T-cell (primary cell): ENCODE measurements around the gene LINC00237. TPM values are rescaled to one million over a fixed set of nuclear protein-coding genes. Genes with fewer than 3 reads are reported as not detected.

Experiments used
- ATAC-seq, 4 experiments: fragments of 200-7000 bp in 3 of 4; fragments of 150-1000 bp in 1 of 4; cut with Tn5 transposase; replicated peaks in 1 of 4; 1 replicate in 3 of 4; 2 replicates in 1 of 4; pipeline ENCODE4 v1.10.0; 2021; ENCODE audit warnings: moderate library complexity in 3 of 4, mild to moderate bottlenecking in 2 of 4, moderate number of reproducible peaks in 1 of 4
- CTCF ChIA-PET, 2 donors: fragments of 300-600 bp; sonication (Branson Sonifier 250); formaldehyde crosslinking; loops; one replicate each; lab custom pipeline; 2022; ENCODE audit warnings: antibody characterized with exemption in 2 of 2; lab: Charles Lee
- POLR2A ChIA-PET, 2 donors: fragments of 300-600 bp; sonication (Branson Sonifier 250); formaldehyde crosslinking; loops; one replicate each; lab custom pipeline; 2022; ENCODE audit warnings: antibody characterized with exemption in 2 of 2; lab: Charles Lee
- DNase-seq, 35 experiments: peaks; one replicate each; pipeline versions ENCODE4 v3.0.0 to v3.0.0-alpha.2; 2013 to 2023
- H3K27ac ChIP-seq: one replicate; pipeline ENCODE4 v1.5.1; 2013; ENCODE audit warnings: low read length
- H3K27me3 ChIP-seq, 2 experiments: replicated peaks in 1 of 2; 1 replicate in 1 of 2; 2 replicates in 1 of 2; pipeline versions ENCODE4 v1.6.1 to v1.7.0; 2013; ENCODE audit warnings: low read length in 1 of 2, mixed read lengths in 1 of 2; ENCODE audit not compliant: control insufficient read depth in 2 of 2, insufficient read depth in 2 of 2; ENCODE audit errors: extremely low read depth in 1 of 2
- H3K36me3 ChIP-seq, 2 donors: 1 replicate in 1 of 2; 2 replicates in 1 of 2; pipeline versions ENCODE4 v1.6.1 to v1.7.0; 2013; ENCODE audit warnings: low read length in 1 of 2; ENCODE audit not compliant: control insufficient read depth in 2 of 2, insufficient read depth in 1 of 2; ENCODE audit errors: extremely low read depth in 1 of 2
- H3K4me1 ChIP-seq, 2 experiments: 1 replicate in 1 of 2; 2 replicates in 1 of 2; pipeline versions ENCODE4 v1.6.1 to v1.7.0; 2013; ENCODE audit warnings: low read length in 2 of 2, mixed read lengths in 1 of 2; ENCODE audit not compliant: insufficient read depth in 2 of 2, control insufficient read depth in 1 of 2; ENCODE audit errors: extremely low read depth in 1 of 2
- H3K4me3 ChIP-seq, 2 donors: 1 replicate in 1 of 2; 2 replicates in 1 of 2; pipeline versions ENCODE4 v1.5.1 to v1.7.0; 2013; ENCODE audit warnings: mild to moderate bottlenecking in 2 of 2, low read length in 1 of 2, moderate library complexity in 1 of 2; ENCODE audit not compliant: control insufficient read depth in 1 of 2; ENCODE audit errors: extremely low read depth in 1 of 2
- H3K9me3 ChIP-seq: 2 replicates; pipeline ENCODE4 v1.7.0; 2013
- H3K27ac Mint-ChIP-seq, 2 donors: one replicate each; pipeline ENCODE4 v1.8.0; 2020 to 2021; ENCODE audit warnings: mild to moderate bottlenecking in 2 of 2, mixed read lengths in 2 of 2
- H3K27me3 Mint-ChIP-seq, 2 donors: one replicate each; pipeline ENCODE4 v1.8.0; 2021 to 2022; ENCODE audit warnings: mixed read lengths in 2 of 2
- H3K36me3 Mint-ChIP-seq: one replicate; pipeline ENCODE4 v1.8.0; 2021; ENCODE audit warnings: mixed read lengths
- H3K4me1 Mint-ChIP-seq, 3 donors: one replicate each; pipeline ENCODE4 v1.8.0; 2020 to 2022; ENCODE audit warnings: mixed read lengths in 3 of 3, mild to moderate bottlenecking in 1 of 3
- H3K4me3 Mint-ChIP-seq, 3 donors: one replicate each; pipeline ENCODE4 v1.8.0; 2020 to 2022; ENCODE audit warnings: mild to moderate bottlenecking in 3 of 3, mixed read lengths in 3 of 3, moderate library complexity in 3 of 3
- H3K9me3 Mint-ChIP-seq, 3 donors: one replicate each; pipeline ENCODE4 v1.8.0; 2020 to 2022; ENCODE audit warnings: mixed read lengths in 3 of 3
- WGBS: methylation state at CpG from one replicate; pipeline ENCODE4 v1.1.5; 2013; ENCODE audit warnings: missing lambda C conversion rate; ENCODE audit not compliant: insufficient coverage; 5-methylcytosine and 5-hydroxymethylcytosine counted together
- total RNA-seq, 35 experiments: library from RNA in 6 of 35; stranded (reverse) in 6 of 35; fragments of 120-200 nt in 1 of 35; gene quantifications; one replicate each; pipeline versions ENCODE4 v1.2.1 to v1.2.4 and lab custom pipeline; 2013 to 2026

Gene LINC00237
- total RNA-seq, 5 donors from 2014 or later (not counting 1 experiment from before 2014, with no cell fraction given), result not detected

- H3K9me3 Mint-ChIP-seq, result no peaks in the 10 kb centered on the region
- Histone ChIP-seq H3K36me3 (peaks cover 0 to 41% of the 10 kb centered on the region in 2 donors), H3K4me1 (peaks cover 0 to 3% of the 10 kb centered on the region in 2 experiments), H3K27ac (no peak overlapping the region), H3K27me3 (no peaks in the 10 kb centered on the region), H3K4me3 (no peak overlapping the region), H3K9me3 (no peaks in the 10 kb centered on the region)
- no peak overlapping the region for H3K27ac Mint-ChIP-seq
- no peak overlapping the region for H3K4me3 Mint-ChIP-seq
- no peak for ATAC-seq
- peaks cover 0 to 2% (median 0%) of the 10 kb centered on the region in 3 donors for H3K4me1 Mint-ChIP-seq
- no peaks in the 10 kb centered on the region for H3K27me3 Mint-ChIP-seq
- WGBS, result no CpG with 5 or more reads among the region's 8 CpGs
- peaks cover 57% of the 10 kb centered on the region for H3K36me3 Mint-ChIP-seq
- ChIA-PET POLR2A (interaction anchor here in 1 of 2 donors (0.6 kb wide), 1 partner anchor 56 kb away, joined by 3 read pairs; no protein-coding TSS in a partner anchor), CTCF (interaction anchor here (0.6 to 1.2 kb wide), 3 partner anchors 9 to 60 kb away, joined by 3 to 5 read pairs (median 5); no protein-coding TSS in a partner anchor)
- DNase-seq, result no peak
Observed at GRCh38 chr20:21136015-21136732, 30.0 kb upstream of the LINC00237 start.

DNA sequence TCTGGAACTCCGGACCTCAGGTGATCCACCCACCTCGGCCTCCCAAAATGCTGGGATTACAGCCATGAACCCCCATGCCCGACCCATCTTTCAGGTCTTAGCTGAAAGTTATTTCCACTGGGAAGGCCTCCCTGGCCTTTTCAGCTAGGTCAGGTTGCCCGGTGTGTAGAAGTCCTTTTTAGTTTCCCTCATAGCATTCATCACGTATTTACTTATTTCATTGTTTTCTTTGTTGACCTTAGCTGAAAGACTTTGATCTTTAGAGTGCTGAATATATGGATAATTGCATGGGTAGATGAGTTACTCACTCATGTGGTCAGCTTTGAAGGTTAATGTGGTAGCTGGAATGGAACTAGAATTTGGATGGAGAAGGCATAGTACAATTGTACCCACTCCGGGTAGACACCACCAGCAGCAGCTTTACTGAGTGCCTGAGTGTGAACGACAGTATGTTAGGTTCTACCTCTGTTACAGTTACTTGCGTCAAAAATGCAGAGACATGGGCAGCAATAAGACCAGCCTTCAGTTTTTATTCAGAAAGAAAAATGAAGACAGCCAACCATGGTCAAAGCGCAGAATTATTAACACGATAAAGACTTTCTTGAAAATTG, 28.8 kb upstream of the LINC00237 start:
- Mint-ChIP-seq H3K4me1 (peaks cover 0 to 3% (median 0%) of the 10 kb centered on the region in 3 donors), H3K27ac (no peak overlapping the region), H3K4me3 (no peak overlapping the region), H3K27me3 (no peaks in the 10 kb centered on the region), H3K36me3 (peaks cover 62% of the 10 kb centered on the region), H3K9me3 (no peaks in the 10 kb centered on the region)
- Histone ChIP-seq H3K4me1 (peaks cover 0 to 3% of the 10 kb centered on the region in 2 experiments), H3K27me3 (no peaks in the 10 kb centered on the region), H3K9me3 (no peaks in the 10 kb centered on the region), H3K27ac (no peak overlapping the region), H3K36me3 (peaks cover 0 to 40% of the 10 kb centered on the region in 2 donors), H3K4me3 (no peak overlapping the region)
- DNase-seq (no peak), ATAC-seq (no peak)
- 100% methylated on average over 4 of the region's 10 CpGs for WGBS
- POLR2A ChIA-PET, result no interaction called here
- CTCF ChIA-PET, result interaction anchor here in 1 of 2 donors (0.6 kb wide), 1 partner anchor 17 kb away, joined by 3 read pairs; no protein-coding TSS in a partner anchor

DNA sequence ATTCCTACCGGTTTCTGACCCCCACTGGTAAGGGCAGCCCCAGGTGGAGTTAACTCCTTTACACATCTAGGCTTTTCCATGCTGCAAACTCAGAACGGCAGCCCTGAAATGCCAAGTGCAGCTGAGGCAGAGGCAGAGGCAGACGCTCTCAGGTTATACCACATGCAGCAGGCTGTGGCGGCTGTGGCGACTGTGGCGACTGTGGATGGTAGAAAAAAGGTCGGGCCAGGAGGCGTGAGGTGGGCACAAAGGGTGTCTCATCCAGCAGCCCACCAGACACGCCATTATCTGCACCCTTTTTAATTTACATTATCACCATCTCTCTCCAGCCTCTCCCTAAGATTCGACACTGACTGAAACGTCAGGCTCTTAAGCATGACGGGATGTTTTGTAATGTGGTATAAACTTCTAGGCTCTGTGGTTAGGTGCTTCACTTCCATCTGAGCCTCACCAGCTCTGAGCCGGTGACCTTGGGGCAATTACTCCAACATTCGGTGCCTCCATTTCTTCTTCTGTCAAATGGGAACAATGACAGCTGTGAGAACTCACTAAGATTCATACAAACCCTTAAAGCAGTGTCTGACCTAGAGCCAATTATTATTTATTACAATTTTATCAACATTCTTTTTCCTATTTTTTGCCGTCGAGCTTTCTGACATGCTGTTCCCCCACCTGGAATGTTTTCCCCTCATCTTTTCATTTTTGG, 27.9 kb upstream of the LINC00237 start:
- Histone ChIP-seq H3K4me3 (no peak overlapping the region), H3K9me3 (no peaks in the 10 kb centered on the region), H3K27me3 (no peaks in the 10 kb centered on the region), H3K4me1 (peaks cover 0 to 3% of the 10 kb centered on the region in 2 experiments), H3K36me3 (peaks cover 0 to 39% of the 10 kb centered on the region in 2 donors), H3K27ac (no peak overlapping the region)
- no peak overlapping the region for H3K27ac Mint-ChIP-seq
- ATAC-seq (no peak), DNase-seq (no peak)
- ChIA-PET POLR2A (no interaction called here), CTCF (no interaction called here)
- H3K36me3 Mint-ChIP-seq, result peaks cover 59% of the 10 kb centered on the region
- H3K27me3 Mint-ChIP-seq, result no peaks in the 10 kb centered on the region
- no peaks in the 10 kb centered on the region for H3K9me3 Mint-ChIP-seq
- WGBS, result 86% methylated on average over 3 of the region's 16 CpGs
- H3K4me3 Mint-ChIP-seq, result no peak overlapping the region
- H3K4me1 Mint-ChIP-seq, result peaks cover 2 to 5% (median 2%) of the 10 kb centered on the region in 3 donors

DNA sequence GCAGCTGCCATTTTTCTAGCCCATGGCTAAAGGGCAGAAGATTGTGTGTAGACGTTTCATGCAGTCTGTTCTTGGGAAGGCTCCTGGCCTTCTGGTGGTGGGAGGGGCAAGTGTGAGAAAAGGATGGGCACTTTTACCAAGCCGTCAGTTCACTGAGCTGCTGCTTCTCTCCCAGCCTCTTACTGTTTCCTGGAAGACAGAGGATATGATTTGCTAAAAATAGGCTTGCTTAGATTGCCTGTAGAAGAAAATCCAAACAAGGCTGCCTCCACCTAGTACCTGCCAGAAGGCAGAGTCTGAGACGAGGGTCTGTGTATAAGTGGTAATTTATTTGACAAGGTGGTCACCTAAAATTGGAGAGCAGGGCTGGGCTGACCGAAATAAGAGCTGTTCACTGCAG, 27.2 kb upstream of the LINC00237 start:
- DNase-seq (no peak), ATAC-seq (no peak)
- H3K9me3 Mint-ChIP-seq, result no peaks in the 10 kb centered on the region
- H3K27ac ChIP-seq, result no peak overlapping the region
- no peak overlapping the region for H3K4me3 ChIP-seq
- 95% methylated on average over 4 of the region's 4 CpGs for WGBS
- H3K4me1 Mint-ChIP-seq, result peaks cover 7 to 8% (median 8%) of the 10 kb centered on the region in 3 donors
- H3K36me3 Mint-ChIP-seq, result peaks cover 57% of the 10 kb centered on the region
- H3K4me1 ChIP-seq, result peaks cover 0 to 3% of the 10 kb centered on the region in 2 experiments
- ChIA-PET CTCF (no interaction called here), POLR2A (no interaction called here)
- peaks cover 0 to 37% of the 10 kb centered on the region in 2 donors for H3K36me3 ChIP-seq
- H3K27me3 ChIP-seq, result no peaks in the 10 kb centered on the region
- no peak overlapping the region for H3K4me3 Mint-ChIP-seq
- no peak overlapping the region for H3K27ac Mint-ChIP-seq
- H3K27me3 Mint-ChIP-seq, result no peaks in the 10 kb centered on the region
- H3K9me3 ChIP-seq, result no peaks in the 10 kb centered on the region

- Histone ChIP-seq H3K9me3 (no peaks in the 10 kb centered on the region), H3K4me1 (peaks cover 9 to 15% of the 10 kb centered on the region in 2 experiments), H3K27me3 (no peaks in the 10 kb centered on the region), H3K36me3 (peaks cover 0 to 17% of the 10 kb centered on the region in 2 donors), H3K4me3 (no peak overlapping the region), H3K27ac (no peak overlapping the region)
- WGBS, result 95% methylated on average over 5 of the region's 5 CpGs
- no peak overlapping the region for H3K27ac Mint-ChIP-seq
- DNase-seq, result no peak
- no peaks in the 10 kb centered on the region for H3K9me3 Mint-ChIP-seq
- peaks cover 19 to 26% (median 25%) of the 10 kb centered on the region in 3 donors for H3K4me1 Mint-ChIP-seq
- no peaks in the 10 kb centered on the region for H3K27me3 Mint-ChIP-seq
- CTCF ChIA-PET, result no interaction called here
- POLR2A ChIA-PET, result no interaction called here
- H3K36me3 Mint-ChIP-seq, result peaks cover 29% of the 10 kb centered on the region
- no peak overlapping the region for H3K4me3 Mint-ChIP-seq
- no peak for ATAC-seq
Observed at GRCh38 chr20:21129861-21130260, 23.7 kb upstream of the LINC00237 start.
